PC-3 (cell line): ENCODE results near the gene SLC10A2. TPM values are rescaled to one million over a fixed set of nuclear protein-coding genes. Genes with fewer than 3 reads are reported as not detected.
A peak's percentile ranks its signal among the peaks of the same experiment; 100 is the strongest.

Experiments used
- ATAC-seq: fragments of 200-7000 bp; cut with Tn5 transposase; 2 replicates; pipeline ENCODE4 v1.9.1; 2020; ENCODE audit warnings: mild to moderate bottlenecking, moderate library complexity
- BruUV-seq: library from RNA; stranded (reverse); fragments of 400-500 nt; replicated peaks from 2 replicates; lab custom pipeline; 2021; lab: Mats Ljungman, UMichigan
- CTCF ChIA-PET: fragments of 300-600 bp; sonication (Branson Sonifier 250); formaldehyde crosslinking; loops from one replicate; lab custom pipeline; 2022; ENCODE audit warnings: antibody characterized with exemption; lab: Charles Lee
- POLR2A ChIA-PET: fragments of 300-600 bp; sonication (Branson Sonifier 250); formaldehyde crosslinking; loops from one replicate; lab custom pipeline; 2022; ENCODE audit warnings: antibody characterized with exemption; ENCODE audit not compliant: unreplicated experiment; lab: Charles Lee
- DNase-seq: peaks from one replicate; pipeline ENCODE4 v3.0.0-alpha.2; 2015
- H2AFZ ChIP-seq: fragments of 300-600 bp; sonication (generic); 2 replicates; pipeline ENCODE4 v1.6.0; 2016; ENCODE audit warnings: antibody characterized with exemption, low read length
- H3F3A ChIP-seq: fragments of 300-600 bp; sonication (generic); one replicate; pipeline ENCODE4 v1.6.0; 2017; ENCODE audit warnings: antibody characterized with exemption, low read length, control low read depth, mild to moderate bottlenecking; ENCODE audit not compliant: unreplicated experiment
- H3K27ac ChIP-seq: fragments of 300-600 bp; sonication (generic); 2 replicates; pipeline ENCODE4 v1.5.1; 2016; ENCODE audit warnings: mild to moderate bottlenecking, low read length
- H3K27me3 ChIP-seq: fragments of 300-600 bp; sonication (generic); 2 replicates; pipeline ENCODE4 v1.6.1; 2016; ENCODE audit warnings: low read length, mixed read lengths
- H3K36me3 ChIP-seq: fragments of 300-600 bp; sonication (generic); 2 replicates; pipeline ENCODE4 v1.6.1; 2016; ENCODE audit warnings: low read depth, mixed run types, low read length, mixed read lengths
- H3K4me1 ChIP-seq: fragments of 300-600 bp; sonication (generic); 2 replicates; pipeline ENCODE4 v1.5.1; 2016; ENCODE audit warnings: low read length; ENCODE audit not compliant: insufficient read depth
- H3K4me2 ChIP-seq: fragments of 300-600 bp; sonication (generic); 2 replicates; pipeline ENCODE4 v1.6.0; 2016; ENCODE audit warnings: low read length
- H3K4me3 ChIP-seq: fragments of 300-600 bp; sonication (generic); 2 replicates; pipeline ENCODE4 v1.5.1; 2016; ENCODE audit warnings: mild to moderate bottlenecking, low read length, mixed read lengths
- H3K79me2 ChIP-seq: fragments of 300-600 bp; sonication (generic); 2 replicates; pipeline ENCODE4 v1.6.1; 2017; ENCODE audit warnings: low read length, mixed read lengths
- H3K9ac ChIP-seq: fragments of 300-600 bp; sonication (generic); 2 replicates; pipeline ENCODE4 v1.6.0; 2016; ENCODE audit warnings: mild to moderate bottlenecking, low read length
- H3K9me2 ChIP-seq: fragments of 300-600 bp; sonication (generic); replicated peaks from 2 replicates; pipeline ENCODE4 v1.6.1; 2016; ENCODE audit warnings: mixed run types, low read length, mixed read lengths
- H3K9me3 ChIP-seq: fragments of 300-600 bp; sonication (generic); 2 replicates; pipeline ENCODE4 v1.6.1; 2016; ENCODE audit warnings: low read length, mixed read lengths
- H4K20me1 ChIP-seq: fragments of 300-600 bp; sonication (generic); 2 replicates; pipeline ENCODE4 v1.6.1; 2016; ENCODE audit warnings: low read length, mixed read lengths
- CTCF ChIP-seq: fragments of 300-600 bp; sonication (generic); conservative IDR thresholded peaks from 2 replicates; pipeline ENCODE4 v1.5.1; 2017; ENCODE audit warnings: antibody characterized with exemption, low read depth, mild to moderate bottlenecking, low read length
- EZH2 ChIP-seq: fragments of 300-600 bp; sonication (generic); IDR thresholded peaks from one replicate; pipeline ENCODE4 v1.6.1; 2017; ENCODE audit warnings: antibody characterized with exemption, mild to moderate bottlenecking, low read length; ENCODE audit not compliant: unreplicated experiment
- EZH2phosphoT487 ChIP-seq: fragments of 300-600 bp; sonication (generic); IDR thresholded peaks from 2 replicates; pipeline ENCODE4 v1.6.1; 2018; ENCODE audit warnings: mild to moderate bottlenecking, antibody characterized with exemption, low read length, borderline replicate concordance
- intact Hi-C: fragments of 100-400 bp; cut with micrococcal nuclease; formaldehyde crosslinking; loops from 2 replicates; pipeline ENCODE4 v1.9.0; 2023
- total RNA-seq: library from RNA; depleted of rRNA; stranded (reverse); fragments of >200 nt; gene quantifications from 2 replicates; pipeline ENCODE4 v1.2.3, GENCODE V29; 2014

The SLC10A2 gene
- total RNA-seq, 1 experiment from 2014 or later = not detected

GRCh38 chr13:103030776-103031175, 35.4 kb downstream of the SLC10A2 start:
- Histone ChIP-seq H3K36me3 (no peaks in the 10 kb centered on the region), H3F3A (no peaks in the 10 kb centered on the region), H3K27ac (no peak overlapping the region), H3K4me1 (no peaks in the 10 kb centered on the region), H3K9me2 (no peaks in the 10 kb centered on the region), H3K9me3 (no peaks in the 10 kb centered on the region), H3K4me3 (no peak overlapping the region), H3K4me2 (no peak overlapping the region), H3K79me2 (no peaks in the 10 kb centered on the region), H4K20me1 (no peaks in the 10 kb centered on the region), H3K9ac (no peak overlapping the region), H2AFZ (no peak overlapping the region), H3K27me3 (no peaks in the 10 kb centered on the region)
- BruUV-seq = no TSS peak
- no peak for ATAC-seq
- ChIA-PET POLR2A (no interaction called here), CTCF (no interaction called here)
- TF ChIP-seq CTCF (no peak), EZH2phosphoT487 (no peak)
- intact Hi-C loops = no loop called here
- no peak for DNase-seq

GRCh38 chr13:103029798-103030197, 36.4 kb downstream of the SLC10A2 start:
- BruUV-seq = no TSS peak
- Histone ChIP-seq H2AFZ (no peak overlapping the region), H3K4me3 (no peak overlapping the region), H3K27me3 (no peaks in the 10 kb centered on the region), H3K4me2 (no peak overlapping the region), H3K4me1 (no peaks in the 10 kb centered on the region), H3K36me3 (no peaks in the 10 kb centered on the region), H3K27ac (no peak overlapping the region), H3F3A (no peaks in the 10 kb centered on the region), H3K9ac (no peak overlapping the region), H3K79me2 (no peaks in the 10 kb centered on the region), H3K9me3 (no peaks in the 10 kb centered on the region), H4K20me1 (no peaks in the 10 kb centered on the region), H3K9me2 (no peaks in the 10 kb centered on the region)
- ChIA-PET CTCF (no interaction called here), POLR2A (no interaction called here)
- intact Hi-C loops = no loop called here
- TF ChIP-seq EZH2phosphoT487 = no peak
- no peak for TF ChIP-seq EZH2
- no peak for TF ChIP-seq CTCF
- DNase-seq (no peak), ATAC-seq (no peak)

- H3K4me3 ChIP-seq = no peak overlapping the region
- H3K79me2 ChIP-seq = no peaks in the 10 kb centered on the region
- no peaks in the 10 kb centered on the region for H3K9me3 ChIP-seq
- ATAC-seq (no peak), DNase-seq (peak; percentile 4)
- H3K9ac ChIP-seq = no peak overlapping the region
- intact Hi-C loops = no loop called here
- BruUV-seq = no TSS peak
- H4K20me1 ChIP-seq = no peaks in the 10 kb centered on the region
- H3K36me3 ChIP-seq = no peaks in the 10 kb centered on the region
- H3F3A ChIP-seq = no peaks in the 10 kb centered on the region
- no peak for TF ChIP-seq CTCF
- TF ChIP-seq EZH2 = no peak
- TF ChIP-seq EZH2phosphoT487 = no peak
- H3K27me3 ChIP-seq = peaks cover 4% of the 10 kb centered on the region; the same call in 1 of the 2 replicates
- H3K9me2 ChIP-seq = no peaks in the 10 kb centered on the region
- CTCF ChIA-PET = no interaction called here
- no peak overlapping the region for H2AFZ ChIP-seq
- H3K4me2 ChIP-seq = no peak overlapping the region
- no peak overlapping the region for H3K27ac ChIP-seq
- no peaks in the 10 kb centered on the region for H3K4me1 ChIP-seq
- POLR2A ChIA-PET = no interaction called here
These were observed 43.9 kb downstream of the SLC10A2 start for GRCh38 chr13:103022336-103022735.
